Neural cell (in vitro differentiated cells): ENCODE results near the gene DBH. TPM values are rescaled to one million over a fixed set of nuclear protein-coding genes. Genes with fewer than 3 reads are reported as not detected.

Experiments
- H2AFZ ChIP-seq: fragments of 200-600, 300-800 bp; sonication (generic), shearing (Covaris generic); 2 replicates; pipeline ENCODE4 v1.6.0; 2014; ENCODE audit warnings: low read depth, mild to moderate bottlenecking, antibody characterized with exemption, low read length, moderate library complexity
- H3F3A ChIP-seq: fragments of 200-600 bp; shearing (Covaris generic); 2 replicates; pipeline ENCODE4 v1.6.1; 2016; ENCODE audit warnings: mild to moderate bottlenecking, moderate library complexity, mixed read lengths, antibody characterized with exemption, low read length; ENCODE audit not compliant: insufficient read depth, poor library complexity, severe bottlenecking
- H3K27ac ChIP-seq: fragments of 200-600, 300-800 bp; sonication (generic), shearing (Covaris generic); 2 replicates; pipeline ENCODE4 v1.5.1; 2014; ENCODE audit warnings: mild to moderate bottlenecking, low read length, moderate library complexity
- H3K27me3 ChIP-seq: fragments of 300-800, 200-600 bp; sonication (generic), shearing (Covaris generic); 2 replicates; pipeline ENCODE4 v1.6.0; 2014; ENCODE audit warnings: mild to moderate bottlenecking, low read depth, low read length, moderate library complexity; ENCODE audit not compliant: insufficient read depth
- H3K36me3 ChIP-seq: fragments of 300-800, 200-600 bp; sonication (generic), shearing (Covaris generic); 2 replicates; pipeline ENCODE4 v1.5.1; 2014; ENCODE audit warnings: mild to moderate bottlenecking, antibody characterized with exemption, low read length, moderate library complexity; ENCODE audit not compliant: insufficient read depth
- H3K4me2 ChIP-seq: fragments of 300-800, 200-600 bp; sonication (generic), shearing (Covaris generic); 2 replicates; pipeline ENCODE4 v1.6.0; 2014; ENCODE audit warnings: mild to moderate bottlenecking, low read length
- H3K4me3 ChIP-seq: fragments of 300-800, 200-600 bp; sonication (generic), shearing (Covaris generic); 2 replicates; pipeline ENCODE4 v1.5.1; 2014; ENCODE audit warnings: mild to moderate bottlenecking, low read length, moderate library complexity
- H3K79me2 ChIP-seq: fragments of 200-600 bp; shearing (Covaris generic); replicated peaks from 2 replicates; pipeline ENCODE4 v1.6.0; 2014; ENCODE audit warnings: mild to moderate bottlenecking, low read length, moderate library complexity; ENCODE audit not compliant: insufficient read depth
- H3K9ac ChIP-seq: fragments of 300-800, 200-600 bp; sonication (generic), shearing (Covaris generic); 2 replicates; pipeline ENCODE4 v1.6.1; 2016; ENCODE audit warnings: mild to moderate bottlenecking, low read length, mixed read lengths
- H3K9me2 ChIP-seq: fragments of 200-600 bp; shearing (Covaris generic); 2 replicates; pipeline ENCODE4 v1.6.1; 2016; ENCODE audit warnings: mild to moderate bottlenecking, low read length, mixed read lengths; ENCODE audit not compliant: insufficient read depth
- H3K9me3 ChIP-seq: fragments of 200-600, 300-800 bp; sonication (generic), shearing (Covaris generic); 2 replicates; pipeline ENCODE4 v1.6.1; 2016; ENCODE audit warnings: mild to moderate bottlenecking, mixed run types, low read length, moderate library complexity, mixed read lengths
- H4K20me1 ChIP-seq: fragments of 200-600 bp; shearing (Covaris generic); 2 replicates; pipeline ENCODE4 v1.6.1; 2016; ENCODE audit warnings: mild to moderate bottlenecking, mixed run types; ENCODE audit not compliant: insufficient read depth
- CTCF ChIP-seq: fragments of 450-650 bp; IDR thresholded peaks from 2 replicates; pipeline ENCODE4 v1.5.1; 2014; ENCODE audit warnings: antibody characterized with exemption, mild to moderate bottlenecking, moderate library complexity; ENCODE audit not compliant: poor library complexity, severe bottlenecking
- EP300 ChIP-seq: fragments of 450-650 bp; conservative IDR thresholded peaks from 2 replicates; pipeline ENCODE4 v1.6.1; 2014; ENCODE audit warnings: antibody characterized with exemption, mild to moderate bottlenecking, moderate library complexity; ENCODE audit not compliant: poor library complexity, severe bottlenecking
- EZH2 ChIP-seq: fragments of 200-600, 300-800 bp; shearing (Covaris generic), sonication (generic); IDR thresholded peaks from 2 replicates; pipeline ENCODE4 v1.6.1; 2014; ENCODE audit warnings: antibody characterized with exemption, low read length, borderline replicate concordance, mild to moderate bottlenecking; ENCODE audit not compliant: insufficient read depth, poor library complexity, severe bottlenecking
- MXI1 ChIP-seq: fragments of 450-650 bp; conservative IDR thresholded peaks from 2 replicates; pipeline ENCODE4 v1.6.1; 2014; ENCODE audit warnings: antibody characterized with exemption, mild to moderate bottlenecking; ENCODE audit not compliant: poor library complexity, severe bottlenecking
- POLR2AphosphoS5 ChIP-seq: IDR thresholded peaks from 2 replicates; pipeline ENCODE4 v1.6.1; 2012
- RAD21 ChIP-seq: fragments of 450-650 bp; conservative IDR thresholded peaks from 2 replicates; pipeline ENCODE4 v1.6.1; 2014; ENCODE audit warnings: antibody characterized with exemption, mild to moderate bottlenecking, moderate library complexity
- SMC3 ChIP-seq: fragments of 450-650 bp; conservative IDR thresholded peaks from 2 replicates; pipeline ENCODE4 v1.6.1; 2014; ENCODE audit warnings: antibody characterized with exemption, mild to moderate bottlenecking, moderate library complexity; ENCODE audit not compliant: poor library complexity
- TAF1 ChIP-seq: IDR thresholded peaks from 2 replicates; pipeline ENCODE4 v1.6.1; 2012; ENCODE audit warnings: low read depth
- polyA plus RNA-seq: library from polyadenylated mRNA; depleted of rRNA; stranded (reverse); fragments of >200 nt; gene quantifications from 2 replicates; pipeline ENCODE4 v1.2.3, GENCODE V29; 2014
- TF ChIP-seq, protein P1 (sequence below): IDR thresholded peaks from 2 replicates; pipeline ENCODE4 v1.6.1; 2012; ENCODE audit warnings: borderline replicate concordance

The DBH gene
- polyA plus RNA-seq, 1 donor from 2014 or later: not detected

GRCh38 chr9:133590231-133590855, 45.8 kb upstream of the DBH start:
- TF ChIP-seq, protein P1, sequence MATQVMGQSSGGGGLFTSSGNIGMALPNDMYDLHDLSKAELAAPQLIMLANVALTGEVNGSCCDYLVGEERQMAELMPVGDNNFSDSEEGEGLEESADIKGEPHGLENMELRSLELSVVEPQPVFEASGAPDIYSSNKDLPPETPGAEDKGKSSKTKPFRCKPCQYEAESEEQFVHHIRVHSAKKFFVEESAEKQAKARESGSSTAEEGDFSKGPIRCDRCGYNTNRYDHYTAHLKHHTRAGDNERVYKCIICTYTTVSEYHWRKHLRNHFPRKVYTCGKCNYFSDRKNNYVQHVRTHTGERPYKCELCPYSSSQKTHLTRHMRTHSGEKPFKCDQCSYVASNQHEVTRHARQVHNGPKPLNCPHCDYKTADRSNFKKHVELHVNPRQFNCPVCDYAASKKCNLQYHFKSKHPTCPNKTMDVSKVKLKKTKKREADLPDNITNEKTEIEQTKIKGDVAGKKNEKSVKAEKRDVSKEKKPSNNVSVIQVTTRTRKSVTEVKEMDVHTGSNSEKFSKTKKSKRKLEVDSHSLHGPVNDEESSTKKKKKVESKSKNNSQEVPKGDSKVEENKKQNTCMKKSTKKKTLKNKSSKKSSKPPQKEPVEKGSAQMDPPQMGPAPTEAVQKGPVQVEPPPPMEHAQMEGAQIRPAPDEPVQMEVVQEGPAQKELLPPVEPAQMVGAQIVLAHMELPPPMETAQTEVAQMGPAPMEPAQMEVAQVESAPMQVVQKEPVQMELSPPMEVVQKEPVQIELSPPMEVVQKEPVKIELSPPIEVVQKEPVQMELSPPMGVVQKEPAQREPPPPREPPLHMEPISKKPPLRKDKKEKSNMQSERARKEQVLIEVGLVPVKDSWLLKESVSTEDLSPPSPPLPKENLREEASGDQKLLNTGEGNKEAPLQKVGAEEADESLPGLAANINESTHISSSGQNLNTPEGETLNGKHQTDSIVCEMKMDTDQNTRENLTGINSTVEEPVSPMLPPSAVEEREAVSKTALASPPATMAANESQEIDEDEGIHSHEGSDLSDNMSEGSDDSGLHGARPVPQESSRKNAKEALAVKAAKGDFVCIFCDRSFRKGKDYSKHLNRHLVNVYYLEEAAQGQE: no peak
- no peak for TF ChIP-seq TAF1
- no peak for TF ChIP-seq EP300
- no peak for TF ChIP-seq EZH2
- TF ChIP-seq CTCF: no peak
- TF ChIP-seq RAD21: no peak
- no peak for TF ChIP-seq MXI1
- TF ChIP-seq SMC3: no peak
- TF ChIP-seq POLR2AphosphoS5: no peak
- Histone ChIP-seq H3K9me3 (no peaks in the 10 kb centered on the region), H3K9ac (no peak overlapping the region), H3F3A (no peaks in the 10 kb centered on the region), H3K79me2 (no peaks in the 10 kb centered on the region), H2AFZ (no peak overlapping the region), H3K36me3 (no peaks in the 10 kb centered on the region), H3K4me2 (no peak overlapping the region), H4K20me1 (no peaks in the 10 kb centered on the region), H3K9me2 (no peaks in the 10 kb centered on the region), H3K27me3 (no peaks in the 10 kb centered on the region), H3K4me3 (no peak overlapping the region), H3K27ac (no peak overlapping the region)

DNA sequence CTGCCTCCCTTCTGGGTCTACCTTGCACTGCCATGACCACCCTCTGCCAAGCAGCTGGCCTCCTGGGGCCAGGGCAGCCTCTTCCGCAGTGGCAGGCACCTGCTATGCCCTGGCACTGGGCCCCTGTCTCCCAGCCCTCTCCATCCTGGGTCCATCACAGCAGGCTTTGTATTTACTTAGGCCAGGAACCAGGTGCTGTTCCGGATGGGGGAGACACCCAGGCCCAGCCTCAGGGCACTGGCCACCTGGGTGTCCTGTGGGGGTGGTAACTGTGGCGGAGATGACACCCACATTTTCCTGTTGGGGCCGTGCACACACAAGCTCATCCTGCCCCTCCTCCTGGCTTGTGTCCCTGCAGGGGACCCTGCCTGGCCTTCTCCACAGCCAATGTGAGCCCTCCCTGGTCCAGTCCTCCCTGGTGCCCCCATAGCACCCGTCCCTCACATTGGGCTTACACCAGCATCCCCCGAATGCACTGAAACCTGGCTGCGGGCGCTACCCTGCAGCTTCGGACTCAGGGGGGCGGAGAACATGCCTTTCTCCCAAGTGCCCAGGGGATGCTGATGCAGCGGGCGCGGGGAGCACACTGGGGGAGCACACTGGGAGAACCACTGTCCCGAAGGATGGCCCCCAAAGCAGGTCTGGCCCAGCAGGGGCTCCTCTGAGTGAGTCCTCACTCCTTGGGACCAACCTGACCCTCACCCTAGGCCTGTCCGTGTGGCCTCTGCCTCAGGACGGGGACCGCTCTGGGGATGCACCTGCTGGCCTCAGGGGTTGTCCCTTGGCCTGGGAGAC, 44.9 kb upstream of the DBH start:
- no peaks in the 10 kb centered on the region for H3K79me2 ChIP-seq
- no peak overlapping the region for H3K9ac ChIP-seq
- no peaks in the 10 kb centered on the region for H3K27me3 ChIP-seq
- H3K4me3 ChIP-seq: no peak overlapping the region
- TF ChIP-seq EP300 (no peak), EZH2 (no peak), SMC3 (no peak), TAF1 (no peak), CTCF (no peak), RAD21 (no peak), MXI1 (no peak), POLR2AphosphoS5 (no peak)
- TF ChIP-seq, protein P1: no peak
- no peaks in the 10 kb centered on the region for H3K9me3 ChIP-seq
- no peak overlapping the region for H3K27ac ChIP-seq
- no peaks in the 10 kb centered on the region for H4K20me1 ChIP-seq
- H2AFZ ChIP-seq: no peak overlapping the region
- no peak overlapping the region for H3K4me2 ChIP-seq
- no peaks in the 10 kb centered on the region for H3F3A ChIP-seq
- H3K9me2 ChIP-seq: no peaks in the 10 kb centered on the region
- H3K36me3 ChIP-seq: no peaks in the 10 kb centered on the region
